HG02763 (cell line): ENCODE data around the gene NDUFS5.
"Not testable (repeated sequence)": the region's sequence is repeated elsewhere in the genome, so short reads cannot be mapped to it uniquely, and the experiment has no call there.

ENCODE experiments used
- ATAC-seq: cut with Tn5 transposase; IDR thresholded peaks from one replicate; pipeline ENCODE4 v1.9.1; 2021; ENCODE audit warnings: mild to moderate bottlenecking, moderate library complexity; ENCODE audit not compliant: unreplicated experiment

NDUFS5 gene

GRCh38 chr1:39061951-39062350 is 35.8 kb downstream of the NDUFS5 start:
- no peak for ATAC-seq

GRCh38 chr1:39063191-39063590 is 37.0 kb downstream of the NDUFS5 start:
- no peak for ATAC-seq

GRCh38 chr1:39063775-39064174 is 37.6 kb downstream of the NDUFS5 start:
- no peak for ATAC-seq

- no peak for ATAC-seq
Observed at GRCh38 chr1:39065542-39065941, 39.4 kb downstream of the NDUFS5 start.

- not testable (repeated sequence) for ATAC-seq
Observed at GRCh38 chr1:39068227-39068626, 42.1 kb downstream of the NDUFS5 start.

GRCh38 chr1:39071557-39071956 is 45.4 kb downstream of the NDUFS5 start:
- not testable (repeated sequence) for ATAC-seq

GRCh38 chr1:39076127-39076798 is 50.1 kb downstream of the NDUFS5 start:
- no peak for ATAC-seq

- ATAC-seq, result no peak
Observed at GRCh38 chr1:39076799-39077148, 50.6 kb downstream of the NDUFS5 start.

GRCh38 chr1:39080269-39080826 is 54.2 kb downstream of the NDUFS5 start:
- no peak for ATAC-seq

GRCh38 chr1:39080831-39081270 is 54.7 kb downstream of the NDUFS5 start:
- ATAC-seq, result no peak

GRCh38 chr1:39081271-39082009 is 55.3 kb downstream of the NDUFS5 start:
- ATAC-seq, result no peak

GRCh38 chr1:39082010-39082799 is 56.1 kb downstream of the NDUFS5 start:
- ATAC-seq, result no peak

- no peak for ATAC-seq
Observed at GRCh38 chr1:39082811-39083576, 56.8 kb downstream of the NDUFS5 start.

GRCh38 chr1:39084191-39084590 is 58.0 kb downstream of the NDUFS5 start:
- no peak for ATAC-seq
